H9 (cell line): Measurements from ENCODE around the gene ITGA4. TPM values are rescaled to one million over a fixed set of nuclear protein-coding genes. Genes with fewer than 3 reads are reported as not detected.

Source experiments
- DNase-seq: peaks from one replicate; pipeline ENCODE4 v3.0.0-alpha.2; 2017
- H2AFZ ChIP-seq: one replicate; pipeline ENCODE4 v1.6.1; 2013; ENCODE audit warnings: mild to moderate bottlenecking, low read length, control low read depth, moderate library complexity
- H2AK5ac ChIP-seq: 2 replicates; pipeline ENCODE4 v1.6.1; 2013; ENCODE audit warnings: low read length, control low read depth, mixed read lengths; ENCODE audit not compliant: insufficient read length
- H2BK120ac ChIP-seq: one replicate; pipeline ENCODE4 v1.6.1; 2013; ENCODE audit warnings: low read depth, mild to moderate bottlenecking, low read length, control low read depth, inconsistent platforms; ENCODE audit not compliant: poor library complexity, severe bottlenecking
- H2BK12ac ChIP-seq: 2 replicates; pipeline ENCODE4 v1.6.1; 2013; ENCODE audit warnings: low read length, control low read depth, mixed read lengths, low read depth; ENCODE audit not compliant: insufficient read length
- H2BK15ac ChIP-seq: 2 replicates; pipeline ENCODE4 v1.6.1; 2013; ENCODE audit warnings: low read depth, low read length, control low read depth
- H2BK20ac ChIP-seq: one replicate; pipeline ENCODE4 v1.6.1; 2013; ENCODE audit warnings: low read depth, mild to moderate bottlenecking, low read length, control low read depth, inconsistent platforms; ENCODE audit not compliant: poor library complexity, severe bottlenecking
- H2BK5ac ChIP-seq: 2 replicates; pipeline ENCODE4 v1.6.1; 2013; ENCODE audit warnings: low read length, control low read depth, mixed read lengths; ENCODE audit not compliant: insufficient read length
- H3K14ac ChIP-seq: 2 replicates; pipeline ENCODE4 v1.6.1; 2013; ENCODE audit warnings: low read length, control low read depth; ENCODE audit not compliant: insufficient read depth
- H3K18ac ChIP-seq: 2 replicates; pipeline ENCODE4 v1.6.1; 2013; ENCODE audit warnings: low read depth, mild to moderate bottlenecking, mixed read lengths, low read length, control low read depth; ENCODE audit not compliant: insufficient read length
- H3K23ac ChIP-seq: 2 replicates; pipeline ENCODE4 v1.6.1; 2013; ENCODE audit warnings: low read length, control low read depth, mixed read lengths, low read depth; ENCODE audit not compliant: insufficient read length
- H3K23me2 ChIP-seq: 2 replicates; pipeline ENCODE4 v1.6.1; 2013; ENCODE audit warnings: low read depth, mild to moderate bottlenecking, mixed read lengths, low read length, control low read depth; ENCODE audit not compliant: insufficient read length, poor library complexity, severe bottlenecking
- H3K27ac ChIP-seq: 2 replicates; pipeline ENCODE4 v1.5.1; 2013; ENCODE audit warnings: low read length, control low read depth, mixed read lengths, low read depth; ENCODE audit not compliant: insufficient read length
- H3K27me3 ChIP-seq: 2 replicates; pipeline ENCODE4 v1.6.1; 2013; ENCODE audit warnings: low read length, control low read depth, inconsistent platforms; ENCODE audit not compliant: insufficient read depth
- H3K4ac ChIP-seq: 2 replicates; pipeline ENCODE4 v1.6.1; 2013; ENCODE audit warnings: low read depth, mild to moderate bottlenecking, control low read depth, inconsistent platforms, low read length, moderate library complexity
- H3K4me1 ChIP-seq: 2 replicates; pipeline ENCODE4 v1.6.1; 2013; ENCODE audit warnings: low read length, control low read depth, inconsistent platforms; ENCODE audit not compliant: insufficient read depth
- H3K4me2 ChIP-seq: 2 replicates; pipeline ENCODE4 v1.6.1; 2013; ENCODE audit warnings: low read length, control low read depth, mixed read lengths; ENCODE audit not compliant: insufficient read length, insufficient read depth
- H3K56ac ChIP-seq: 2 replicates; pipeline ENCODE4 v1.6.1; 2013; ENCODE audit warnings: low read depth, mild to moderate bottlenecking, mixed read lengths, low read length, control low read depth; ENCODE audit not compliant: insufficient read length
- H3K79me1 ChIP-seq: 2 replicates; pipeline ENCODE4 v1.6.1; 2013; ENCODE audit warnings: low read depth, mild to moderate bottlenecking, moderate library complexity, low read length, control low read depth, inconsistent platforms; ENCODE audit not compliant: insufficient read depth, poor library complexity, severe bottlenecking
- H3K79me2 ChIP-seq: 2 replicates; pipeline ENCODE4 v1.6.1; 2013; ENCODE audit warnings: low read length, control low read depth, inconsistent platforms; ENCODE audit not compliant: insufficient read depth
- H3K9ac ChIP-seq: 2 replicates; pipeline ENCODE4 v1.6.1; 2013; ENCODE audit warnings: low read length, control low read depth, mixed read lengths; ENCODE audit not compliant: insufficient read length; ENCODE audit errors: extremely low read depth
- H3K9me3 ChIP-seq: one replicate; pipeline ENCODE4 v1.6.1; 2013; ENCODE audit warnings: low read depth, low read length, inconsistent platforms; ENCODE audit not compliant: control insufficient read depth
- H3T11ph ChIP-seq: one replicate; pipeline ENCODE4 v1.6.1; 2013; ENCODE audit warnings: mild to moderate bottlenecking, low read length, control low read depth, inconsistent platforms
- H4K20me1 ChIP-seq: one replicate; pipeline ENCODE4 v1.6.1; 2013; ENCODE audit not compliant: control insufficient read depth, insufficient read length, insufficient read depth
- H4K5ac ChIP-seq: 2 replicates; pipeline ENCODE4 v1.6.1; 2013; ENCODE audit warnings: low read depth, mild to moderate bottlenecking, mixed read lengths, low read length, control low read depth; ENCODE audit not compliant: insufficient read length
- H4K8ac ChIP-seq: replicated peaks from 2 replicates; pipeline ENCODE4 v1.6.1; 2013; ENCODE audit warnings: low read length, control low read depth, mixed read lengths, low read depth; ENCODE audit not compliant: insufficient read length
- H4K91ac ChIP-seq: 2 replicates; pipeline ENCODE4 v1.6.1; 2013; ENCODE audit warnings: low read depth, mild to moderate bottlenecking, moderate library complexity, mixed read lengths, low read length, control low read depth; ENCODE audit not compliant: insufficient read length
- H3K27ac Mint-ChIP-seq, 3 experiments: 2 replicates in 2 of 3; 3 replicates in 1 of 3; pipeline ENCODE4 v1.8.0; 2020 to 2021; ENCODE audit warnings: mixed read lengths in 3 of 3, mild to moderate bottlenecking in 1 of 3, moderate library complexity in 1 of 3
- H3K27me3 Mint-ChIP-seq: 2 replicates; pipeline ENCODE4 v1.8.0; 2021; ENCODE audit warnings: low read depth, mild to moderate bottlenecking, moderate library complexity, mixed read lengths
- H3K36me3 Mint-ChIP-seq, 3 experiments: 2 replicates in 2 of 3; 3 replicates in 1 of 3; pipeline ENCODE4 v1.8.0; 2020 to 2021; ENCODE audit warnings: low read depth in 3 of 3, mixed read lengths in 3 of 3; ENCODE audit not compliant: insufficient read depth in 1 of 3
- H3K4me1 Mint-ChIP-seq, 2 experiments: 2 replicates each; pipeline ENCODE4 v1.8.0; 2020; ENCODE audit warnings: mixed read lengths in 2 of 2
- H3K4me3 Mint-ChIP-seq, 2 experiments: 2 replicates in 1 of 2; 3 replicates in 1 of 2; pipeline ENCODE4 v1.8.0; 2020 to 2021; ENCODE audit warnings: mild to moderate bottlenecking in 2 of 2, mixed read lengths in 2 of 2, moderate library complexity in 1 of 2
- H3K9me3 Mint-ChIP-seq, 2 experiments: 2 replicates in 1 of 2; 3 replicates in 1 of 2; pipeline ENCODE4 v1.8.0; 2020; ENCODE audit warnings: mild to moderate bottlenecking in 2 of 2, mixed read lengths in 2 of 2, moderate library complexity in 1 of 2
- WGBS: extraction: QIAGEN DNeasy Blood & Tissue Kit; methylation state at CpG from one replicate; pipeline ENCODE4 v1.1.7; 2013; ENCODE audit warnings: missing lambda C conversion rate, low lambda C conversion rate, mixed read lengths; ENCODE audit not compliant: insufficient read length; ENCODE audit errors: extremely low coverage; 5-methylcytosine and 5-hydroxymethylcytosine counted together
- total RNA-seq: library from RNA; stranded (reverse); gene quantifications from 2 replicates; pipeline ENCODE4 v1.2.1, GENCODE V29; 2021
- TF ChIP-seq, protein P1 (sequence below): fragments of 200-600 bp; sonication (generic); conservative IDR thresholded peaks from 3 replicates; pipeline ENCODE4 v1.8.0; 2021; ENCODE audit warnings: antibody characterized with exemption, mild to moderate bottlenecking

Gene ITGA4
- total RNA-seq, 1 experiment from 2014 or later: 1.3 TPM

DNA sequence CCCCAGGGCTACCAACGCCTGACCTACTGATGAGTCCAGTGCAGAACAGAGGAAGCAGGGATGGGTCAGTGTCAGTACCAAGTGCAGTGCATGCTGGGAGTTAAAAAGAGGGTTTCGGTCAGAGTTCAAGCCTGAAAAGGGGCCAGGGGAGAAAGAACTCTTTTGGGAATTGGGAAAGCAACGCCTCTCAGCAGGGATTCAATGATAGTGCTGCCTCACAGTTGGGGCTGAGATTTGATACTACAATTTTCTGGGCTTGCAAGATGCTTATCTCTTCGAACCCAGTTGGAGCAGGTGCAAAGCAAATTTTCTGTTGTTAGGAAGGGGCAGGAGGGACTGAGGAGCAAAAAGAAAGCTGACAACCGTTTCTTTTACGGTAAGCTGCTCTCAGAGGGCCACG, 117.1 kb downstream of the ITGA4 start:
- Histone ChIP-seq H2BK12ac (no peak overlapping the region), H4K5ac (no peak overlapping the region), H3K9me3 (no peaks in the 10 kb centered on the region), H2BK120ac (no peak overlapping the region), H3K23ac (no peak overlapping the region), H3K79me1 (no peaks in the 10 kb centered on the region), H3K27me3 (no peaks in the 10 kb centered on the region), H3K9ac (no peak overlapping the region), H3K18ac (no peak overlapping the region), H4K91ac (no peak overlapping the region), H3K79me2 (no peaks in the 10 kb centered on the region), H3K23me2 (peaks cover 2% of the 10 kb centered on the region), H3K56ac (no peak overlapping the region), H2BK20ac (no peak overlapping the region), H3K4ac (no peak overlapping the region), H2AFZ (no peak overlapping the region), H2AK5ac (no peak overlapping the region), H2BK5ac (no peak overlapping the region), H3K14ac (no peak overlapping the region), H4K8ac (no peak overlapping the region), H2BK15ac (no peak overlapping the region), H4K20me1 (no peaks in the 10 kb centered on the region), H3K4me1 (no peaks in the 10 kb centered on the region), H3K27ac (no peak overlapping the region), H3K4me2 (no peak overlapping the region), H3T11ph (no peak overlapping the region)
- no peak overlapping the region for H3K4me3 Mint-ChIP-seq
- DNase-seq: no peak
- H3K4me1 Mint-ChIP-seq: peaks cover 4% of the 10 kb centered on the region in 2 experiments; a peak in 3 of 4 replicates
- TF ChIP-seq, protein P1, sequence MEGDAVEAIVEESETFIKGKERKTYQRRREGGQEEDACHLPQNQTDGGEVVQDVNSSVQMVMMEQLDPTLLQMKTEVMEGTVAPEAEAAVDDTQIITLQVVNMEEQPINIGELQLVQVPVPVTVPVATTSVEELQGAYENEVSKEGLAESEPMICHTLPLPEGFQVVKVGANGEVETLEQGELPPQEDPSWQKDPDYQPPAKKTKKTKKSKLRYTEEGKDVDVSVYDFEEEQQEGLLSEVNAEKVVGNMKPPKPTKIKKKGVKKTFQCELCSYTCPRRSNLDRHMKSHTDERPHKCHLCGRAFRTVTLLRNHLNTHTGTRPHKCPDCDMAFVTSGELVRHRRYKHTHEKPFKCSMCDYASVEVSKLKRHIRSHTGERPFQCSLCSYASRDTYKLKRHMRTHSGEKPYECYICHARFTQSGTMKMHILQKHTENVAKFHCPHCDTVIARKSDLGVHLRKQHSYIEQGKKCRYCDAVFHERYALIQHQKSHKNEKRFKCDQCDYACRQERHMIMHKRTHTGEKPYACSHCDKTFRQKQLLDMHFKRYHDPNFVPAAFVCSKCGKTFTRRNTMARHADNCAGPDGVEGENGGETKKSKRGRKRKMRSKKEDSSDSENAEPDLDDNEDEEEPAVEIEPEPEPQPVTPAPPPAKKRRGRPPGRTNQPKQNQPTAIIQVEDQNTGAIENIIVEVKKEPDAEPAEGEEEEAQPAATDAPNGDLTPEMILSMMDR: no peak
- no peaks in the 10 kb centered on the region for H3K36me3 Mint-ChIP-seq
- H3K27ac Mint-ChIP-seq: no peak overlapping the region; a peak in 1 of 7 replicates
- no CpG with 5 or more reads among the region's 7 CpGs for WGBS
- peaks cover 9% of the 10 kb centered on the region for H3K27me3 Mint-ChIP-seq
- no peaks in the 10 kb centered on the region for H3K9me3 Mint-ChIP-seq
